DMS114 treated with DMSO at 0.1 percent for 48 hours (cell line): ENCODE data around the gene NFXL1.

Source experiments
- DNase-seq: peaks from one replicate; lab custom pipeline; 2025; ENCODE audit not compliant: unreplicated experiment; lab: John Stamatoyannopoulos, UW

NFXL1 gene

DNA sequence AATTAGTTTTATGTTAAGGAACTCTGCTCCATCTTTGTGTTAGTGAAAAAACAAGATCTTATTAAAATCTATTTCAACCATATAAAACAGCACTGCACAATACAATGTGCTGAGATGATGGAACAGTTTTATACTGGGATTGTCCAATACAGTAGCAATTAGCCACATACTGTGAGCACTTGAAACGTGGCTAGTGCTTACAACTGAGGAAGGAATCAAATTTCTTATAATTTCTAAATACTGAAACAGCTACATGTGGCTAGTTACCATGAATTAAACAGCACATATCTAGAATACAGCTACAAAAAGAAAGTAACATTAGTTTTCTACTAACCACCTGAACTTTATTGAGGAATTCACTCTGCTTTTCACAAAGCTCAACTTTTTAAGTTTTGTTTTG is 14.7 kb downstream of the NFXL1 start:
- DNase-seq = no peak

DNA sequence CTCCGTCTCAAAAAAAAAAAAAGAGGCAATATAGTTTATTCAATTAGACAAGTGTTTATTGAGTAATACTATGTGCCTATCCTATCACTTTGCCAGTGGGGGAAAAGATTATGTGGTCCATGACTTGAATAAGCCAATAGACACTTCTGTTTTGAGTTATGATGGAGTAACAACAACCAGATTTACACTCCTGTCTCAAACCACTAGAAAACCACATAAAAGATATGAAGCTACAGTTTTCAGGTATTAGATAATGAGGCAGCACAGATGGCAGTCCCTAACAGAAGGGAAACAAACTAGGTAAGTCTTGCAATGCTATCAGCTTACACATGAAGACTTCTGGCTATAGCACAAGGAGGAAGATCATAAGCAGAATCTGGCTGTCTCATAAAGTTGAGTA is 22.5 kb downstream of the NFXL1 start:
- DNase-seq = no peak

GRCh38 chr4:47882228-47882627 is 32.2 kb downstream of the NFXL1 start:
- DNase-seq = no peak

GRCh38 chr4:47879458-47879857 is 34.9 kb downstream of the NFXL1 start:
- no peak for DNase-seq

DNA sequence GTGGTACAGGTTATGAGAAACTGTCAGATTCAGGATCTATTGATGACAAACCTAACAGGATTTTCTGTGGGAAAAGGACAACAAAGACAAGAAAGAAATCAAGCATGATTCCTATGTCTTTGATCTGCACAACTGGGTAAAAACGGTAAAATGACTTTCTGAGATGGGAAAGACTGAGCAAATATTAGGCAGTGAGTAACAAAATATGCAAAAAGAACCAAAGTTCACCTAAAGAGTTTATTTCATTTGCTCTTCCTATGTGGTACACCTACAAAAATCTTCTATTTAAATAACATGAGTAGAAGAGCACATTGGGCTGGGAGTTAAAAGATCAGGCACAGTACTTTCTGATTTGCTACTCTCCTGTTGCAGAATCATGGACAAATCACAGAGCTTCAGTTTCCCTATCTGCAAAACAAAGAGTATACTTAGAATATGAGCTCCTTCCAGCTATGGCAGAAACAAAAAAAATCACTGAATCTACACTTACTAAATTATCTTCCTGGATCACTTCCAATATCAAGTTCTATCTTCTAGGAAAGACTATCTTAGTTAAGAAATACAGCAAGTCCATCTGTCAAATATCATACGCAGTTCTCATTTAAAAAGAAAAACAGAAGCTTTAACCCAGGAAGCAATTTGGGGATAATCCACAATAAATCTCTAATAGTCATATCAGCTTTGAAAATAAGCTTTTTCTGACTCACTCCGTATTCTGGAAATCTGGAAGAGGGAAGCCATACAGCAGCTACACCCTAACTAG is 37.4 kb downstream of the NFXL1 start:
- no peak for DNase-seq

DNA sequence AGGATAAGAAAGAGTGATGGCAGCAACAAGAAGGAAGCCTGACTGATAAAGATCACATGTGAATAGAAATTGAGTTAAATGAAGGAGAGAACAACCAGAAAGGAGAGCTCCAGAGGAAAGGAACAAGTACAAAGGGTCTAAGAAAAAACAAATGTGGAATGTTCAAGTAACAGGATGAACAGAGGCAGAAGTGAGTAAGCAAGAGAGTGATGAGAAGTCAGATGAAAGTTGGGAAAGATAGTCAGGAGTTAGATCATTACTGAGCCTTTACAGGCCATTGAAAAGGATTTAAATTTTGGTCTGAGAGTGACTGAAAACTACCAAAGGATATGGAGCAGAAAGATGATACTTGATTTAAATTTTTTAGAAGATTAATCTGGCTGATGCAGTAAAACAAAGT is 38.1 kb downstream of the NFXL1 start:
- no peak for DNase-seq

- DNase-seq = no peak
These were observed 40.4 kb downstream of the NFXL1 start for GRCh38 chr4:47873877-47874541.

- DNase-seq = no peak
These were observed 50.9 kb downstream of the NFXL1 start for GRCh38 chr4:47863486-47863885.

DNA sequence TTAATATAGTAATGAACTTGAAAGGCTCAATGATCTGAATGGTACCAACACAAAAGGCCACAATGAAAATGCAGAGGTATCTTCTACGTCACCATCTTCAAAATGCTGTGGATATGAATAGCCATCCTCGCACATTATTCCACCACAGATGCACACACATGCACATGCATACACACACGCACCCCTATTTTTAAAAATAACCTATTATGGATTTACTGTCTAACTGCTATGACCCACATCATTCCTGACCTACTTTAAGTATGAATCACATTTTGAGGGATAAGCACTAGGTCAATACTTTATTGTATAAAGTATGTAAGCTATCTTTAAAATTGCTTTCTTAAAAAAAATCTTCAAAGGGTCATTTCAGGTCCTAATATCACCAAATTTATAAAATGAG is 52.1 kb downstream of the NFXL1 start:
- no peak for DNase-seq

DNA sequence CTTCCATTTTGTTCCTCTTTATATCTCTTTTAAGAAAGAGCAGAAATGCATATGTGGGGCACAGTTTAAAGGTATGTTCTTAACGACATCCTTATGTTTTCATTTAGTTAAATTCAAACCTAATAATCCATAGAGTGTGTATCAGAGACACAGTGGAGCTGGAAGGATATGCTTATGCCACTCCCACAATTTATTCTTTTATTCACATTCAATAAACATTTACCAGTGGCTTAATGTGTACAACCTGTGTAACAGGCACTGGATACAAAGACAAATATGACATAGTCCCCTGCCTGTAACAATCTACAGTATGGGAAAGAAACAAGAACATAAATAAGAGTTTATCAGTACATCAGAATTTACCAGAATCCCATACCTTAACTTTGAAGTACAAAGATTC is 54.1 kb downstream of the NFXL1 start:
- DNase-seq = no peak

GRCh38 chr4:47858006-47858405 is 56.4 kb downstream of the NFXL1 start:
- DNase-seq = no peak

DNA sequence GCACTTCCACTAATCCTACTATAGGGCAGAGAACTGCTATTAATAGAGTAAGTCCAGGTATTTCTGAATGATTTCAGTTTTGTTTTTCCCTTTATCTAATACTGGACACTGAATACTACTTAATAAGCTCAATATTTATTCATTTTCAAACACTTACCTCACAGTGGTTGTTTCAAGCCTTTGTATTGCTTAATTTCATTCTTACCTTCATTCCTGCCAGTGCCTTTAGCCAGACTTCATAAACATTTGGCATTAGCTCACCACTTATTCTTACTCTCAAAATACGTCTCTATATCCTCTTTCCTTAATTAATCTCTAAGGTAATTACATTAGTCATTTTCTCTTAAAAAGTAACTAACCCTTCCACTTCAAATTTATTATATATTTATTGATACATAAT is 57.7 kb downstream of the NFXL1 start:
- no peak for DNase-seq

DNA sequence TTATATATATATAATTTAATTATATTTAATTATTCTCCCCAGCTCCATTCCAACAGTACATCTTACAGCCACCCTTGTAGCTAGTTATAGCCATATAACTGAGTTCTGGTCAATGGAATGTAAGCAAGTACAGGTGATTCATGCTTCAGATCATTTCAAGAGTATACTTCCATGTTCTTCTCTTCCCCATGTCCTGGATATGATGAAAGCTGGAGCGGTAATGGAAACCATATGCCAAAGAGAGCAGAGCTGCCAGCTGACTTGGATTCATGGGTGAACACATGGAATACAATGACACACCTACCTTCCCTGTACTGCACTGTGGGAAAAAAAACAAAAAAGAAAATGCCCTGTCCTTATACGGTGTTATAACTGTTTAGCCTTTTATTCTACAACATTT is 59.0 kb downstream of the NFXL1 start:
- no peak for DNase-seq

GRCh38 chr4:47852136-47852535 is 62.2 kb downstream of the NFXL1 start:
- no peak for DNase-seq

GRCh38 chr4:47849466-47849865 is 64.9 kb downstream of the NFXL1 start:
- no peak for DNase-seq

GRCh38 chr4:47848041-47848440 is 66.3 kb downstream of the NFXL1 start:
- no peak for DNase-seq

DNA sequence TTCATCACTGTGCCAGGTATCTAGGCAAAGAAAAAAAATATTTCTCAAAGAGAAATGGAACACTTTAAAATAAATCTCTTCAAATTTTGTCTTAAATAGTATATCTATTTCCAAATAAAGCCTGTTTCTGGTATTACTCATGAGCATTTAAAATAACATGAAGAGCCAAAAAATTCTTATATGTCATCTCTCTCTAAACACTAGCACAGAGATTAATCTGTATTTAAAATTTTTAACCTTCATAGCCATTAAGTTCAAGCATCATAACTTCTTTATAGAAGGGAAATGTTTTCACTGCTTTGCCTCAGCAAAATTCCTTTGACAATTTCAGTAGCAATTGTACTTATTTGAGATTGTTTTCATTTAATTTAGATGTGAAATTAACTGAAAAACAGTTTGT is 71.4 kb downstream of the NFXL1 start:
- DNase-seq = no peak

- no peak for DNase-seq
These were observed 74.1 kb downstream of the NFXL1 start for GRCh38 chr4:47840291-47840690.

DNA sequence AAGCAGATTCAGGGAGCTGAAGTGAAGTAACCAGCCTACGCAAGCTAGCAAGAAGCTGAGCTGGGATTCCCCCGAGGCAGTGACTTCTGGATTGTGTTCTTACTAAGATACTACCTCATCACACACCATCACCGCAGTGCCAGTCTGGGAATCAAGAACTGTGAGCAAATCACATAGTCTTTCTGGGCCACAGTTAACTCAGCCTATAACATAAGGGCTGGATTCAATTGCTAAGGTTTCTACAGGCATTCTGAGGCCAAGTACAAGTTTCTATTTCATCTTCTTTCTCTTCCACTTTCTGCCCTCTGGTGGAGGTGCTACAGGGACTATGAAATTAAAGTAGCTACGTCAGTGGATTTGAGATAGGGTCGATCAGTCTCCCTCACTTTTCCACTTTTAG is 75.1 kb downstream of the NFXL1 start:
- no peak for DNase-seq

DNA sequence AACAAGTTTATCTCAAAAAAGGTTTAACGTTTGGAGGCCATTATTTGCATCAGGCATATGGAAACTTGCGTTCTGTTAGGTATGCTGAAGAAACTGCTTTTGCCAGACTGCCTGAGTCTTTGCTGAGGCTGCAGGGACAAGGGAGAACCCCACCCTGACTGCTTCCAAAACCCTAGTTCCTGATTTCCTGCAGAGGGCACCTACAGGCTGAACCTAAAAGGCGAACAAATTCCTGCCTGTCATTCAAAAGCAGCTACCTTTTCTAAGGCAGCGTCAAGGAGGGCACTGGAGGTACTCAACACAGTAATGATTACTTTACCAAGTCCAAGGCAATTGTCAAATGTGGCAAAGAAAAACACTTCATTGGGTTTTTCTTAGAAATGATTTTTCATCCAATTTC is 75.9 kb downstream of the NFXL1 start:
- DNase-seq = no peak

GRCh38 chr4:47837908-47838294 is 76.5 kb downstream of the NFXL1 start, which contains the start of gene CORIN:
Gene CORIN, minus strand, starts transcription at chr4:47838067. Its CDS starts 118 bp downstream, at chr4:47837949.
- no peak for DNase-seq

GRCh38 chr4:47837094-47837907 is 77.1 kb downstream of the NFXL1 start:
- no peak for DNase-seq
